ENCODE results near the gene ITGB1BP1.
A peak's percentile ranks its signal among the peaks of the same experiment; 100 is the strongest.

The ITGB1BP1 gene

DNA sequence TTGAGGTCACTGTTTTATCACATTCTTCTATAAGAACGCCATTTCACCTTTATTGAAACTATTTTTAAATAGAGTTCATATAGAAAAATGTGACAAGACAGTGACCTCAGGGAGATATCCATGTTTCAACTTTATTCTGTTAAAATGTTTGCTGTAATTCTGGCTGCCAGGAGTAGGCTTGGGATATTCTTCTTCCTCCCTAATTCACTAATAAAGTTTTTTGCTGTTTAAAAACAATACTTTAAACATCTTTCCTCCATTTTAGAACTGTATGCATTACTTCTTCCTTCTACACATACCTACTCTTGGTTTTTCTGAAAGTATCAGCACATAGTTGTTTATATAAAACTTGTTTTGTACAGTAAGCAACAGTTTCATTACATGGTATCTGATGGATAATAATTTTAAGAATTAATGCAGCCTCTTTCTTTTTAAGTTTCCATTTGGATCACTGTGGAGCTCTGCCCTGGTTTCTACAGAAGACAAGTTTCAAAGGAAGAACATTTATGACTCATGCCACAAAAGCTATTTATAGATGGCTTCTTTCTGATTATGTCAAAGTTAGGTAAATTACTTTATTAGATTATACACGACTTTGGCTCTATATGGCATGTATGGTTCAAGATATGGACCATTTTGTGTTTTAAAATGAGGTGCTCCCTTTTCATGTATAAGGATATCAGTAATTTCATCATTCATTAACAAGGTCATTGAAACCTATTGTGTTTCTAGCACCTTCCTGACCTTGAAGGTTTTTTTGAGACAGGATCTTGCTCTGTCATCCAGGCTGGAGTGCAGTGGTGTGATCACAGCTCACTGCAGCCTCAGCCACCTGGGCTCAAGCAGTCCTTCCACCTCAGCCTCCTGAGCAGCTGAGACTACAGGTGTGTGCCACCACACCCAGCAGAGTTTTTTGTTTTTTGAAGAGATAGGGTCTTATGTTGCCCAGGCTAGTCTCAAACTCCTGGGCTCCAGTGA is 7.3 kb upstream of the ITGB1BP1 start:
- DNase-seq = no peak

DNA sequence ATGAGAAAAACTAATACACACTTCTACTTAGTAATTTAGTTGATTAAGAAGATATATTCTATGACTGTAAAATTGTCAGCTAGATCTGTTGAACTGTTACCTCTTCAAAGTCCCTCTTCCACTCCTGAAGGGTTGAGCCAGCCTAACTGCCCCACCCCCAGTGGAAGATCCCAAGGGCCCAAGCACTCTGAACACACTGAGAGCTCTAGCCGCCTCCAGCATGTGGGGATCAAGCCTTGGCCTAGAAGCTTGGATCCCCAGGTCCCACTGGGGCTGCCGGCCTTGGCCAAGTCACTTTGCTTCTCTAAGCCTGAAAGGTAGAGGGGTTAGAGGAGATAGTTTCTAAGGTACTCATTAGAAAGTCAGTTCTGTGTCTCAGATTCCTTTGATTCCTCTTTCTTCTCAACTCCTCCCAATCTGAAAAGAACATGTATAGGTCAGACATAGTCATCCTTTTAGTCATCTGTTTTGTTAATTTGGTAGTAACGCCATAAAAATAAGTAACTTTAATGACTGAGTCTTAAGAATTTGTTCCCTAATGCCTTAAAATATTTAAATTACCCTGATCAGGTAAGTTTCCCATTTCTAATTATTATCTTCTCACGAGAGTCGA is 5.7 kb upstream of the ITGB1BP1 start:
- DNase-seq = no peak

DNA sequence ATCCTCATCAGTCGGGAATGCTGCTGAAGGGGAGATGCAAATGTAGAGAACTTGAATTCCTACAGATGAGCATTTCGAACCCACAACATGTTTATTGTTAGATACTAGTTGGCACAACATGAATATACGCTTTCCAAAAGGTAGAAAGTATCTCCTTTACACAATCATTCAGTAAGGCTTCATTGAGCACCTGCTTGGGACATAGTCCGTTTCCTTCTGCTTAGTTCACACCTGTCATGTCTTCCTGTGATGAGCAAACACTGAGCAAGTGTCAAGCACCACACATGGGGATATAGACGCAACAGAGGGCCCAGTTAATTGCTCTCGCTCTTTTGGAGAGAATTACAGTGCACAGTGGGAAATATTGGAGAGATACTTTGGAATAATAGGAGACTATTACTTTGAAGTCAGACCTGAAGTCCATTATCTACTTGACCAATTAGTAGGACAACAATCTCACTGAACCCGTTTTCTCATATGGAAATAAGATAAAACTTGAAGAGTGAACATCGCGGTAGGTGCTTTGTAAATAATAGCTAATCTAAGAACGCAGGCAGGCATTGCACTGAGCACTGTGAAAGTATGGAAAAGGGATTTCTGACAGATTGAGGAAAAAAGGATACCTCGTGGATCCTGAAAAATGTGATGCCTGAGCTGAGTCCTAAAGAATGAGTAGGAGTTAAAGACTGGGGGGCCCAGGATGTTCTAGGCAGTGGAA is 1.3 kb upstream of the ITGB1BP1 start:
- no peak for DNase-seq

DNA sequence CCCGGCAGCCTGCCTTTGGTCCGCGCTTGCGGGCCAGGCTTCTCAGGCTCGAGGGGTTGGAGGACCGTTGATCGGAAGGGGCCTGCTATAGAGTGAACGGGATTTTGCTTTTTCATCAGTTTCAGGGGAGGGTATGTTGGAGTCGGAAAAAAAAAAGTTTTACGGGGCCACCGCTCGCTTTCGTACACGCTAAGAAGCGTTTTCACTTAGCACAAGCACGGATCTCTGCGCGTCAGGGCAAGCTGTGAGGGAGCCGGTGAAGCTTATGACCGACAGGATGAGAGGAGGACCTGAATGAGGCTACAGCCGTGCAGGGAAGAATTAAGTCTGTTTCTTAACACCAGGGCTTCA is 569 bp upstream of the ITGB1BP1 start:
- no peak for DNase-seq

DNA sequence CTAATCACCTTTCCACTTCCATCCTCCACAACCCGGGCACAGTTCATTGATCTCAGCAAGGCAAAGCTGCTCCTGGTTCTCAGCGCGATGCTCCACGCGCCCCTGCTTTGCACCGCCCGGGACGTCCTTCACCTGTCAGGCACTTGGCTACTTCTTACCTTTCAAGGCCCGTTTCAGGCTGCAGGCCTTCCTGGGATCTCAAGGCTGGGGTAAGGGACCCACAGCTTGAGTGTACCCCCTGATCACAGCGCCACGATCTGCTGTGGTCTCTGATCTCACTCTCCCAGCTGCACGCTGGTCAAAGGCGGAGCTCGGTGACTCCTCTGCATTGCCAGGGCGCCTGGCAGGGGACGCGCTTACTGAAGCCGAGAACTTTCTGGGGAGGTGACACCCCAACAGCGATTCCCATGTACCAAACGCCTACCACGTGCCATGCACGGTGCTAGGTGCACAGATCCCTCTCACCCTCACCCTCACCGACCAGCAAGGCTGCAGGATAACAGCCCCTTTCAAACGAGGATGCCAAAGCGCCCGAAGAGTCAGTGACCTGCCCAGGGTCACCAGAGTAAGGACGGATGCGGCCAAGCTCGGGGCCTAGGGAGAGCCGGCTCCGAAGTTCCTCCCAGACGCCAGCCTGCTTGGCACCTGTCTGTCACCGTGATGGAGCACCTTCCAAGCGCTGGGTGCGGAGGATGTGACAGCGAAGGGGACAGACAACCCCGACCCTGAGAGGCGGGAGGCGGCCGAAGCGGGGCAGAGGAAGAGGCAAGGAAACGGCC is 818 bp downstream of the ITGB1BP1 start:
- peak; percentile 64 for DNase-seq

DNA sequence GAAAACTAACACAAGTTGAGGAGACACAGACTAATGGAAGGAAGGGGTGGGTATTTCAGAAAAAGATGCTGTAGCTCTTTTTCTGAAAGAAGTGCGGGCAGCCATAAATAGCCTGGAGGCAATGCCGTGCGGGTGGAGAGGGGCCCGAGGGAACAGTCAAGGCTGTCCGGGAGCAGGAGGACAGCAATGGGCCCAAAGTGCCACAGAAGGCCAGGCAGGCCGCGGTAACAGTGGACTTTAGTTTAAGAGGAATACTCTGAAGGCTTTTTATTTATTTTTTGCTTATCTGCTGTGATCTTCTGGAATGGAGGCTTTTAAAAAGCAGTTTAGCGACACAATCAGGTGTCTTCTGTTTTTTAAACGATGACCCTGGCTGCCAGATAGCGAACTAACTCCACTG is 2.8 kb downstream of the ITGB1BP1 start:
- DNase-seq = no peak

DNA sequence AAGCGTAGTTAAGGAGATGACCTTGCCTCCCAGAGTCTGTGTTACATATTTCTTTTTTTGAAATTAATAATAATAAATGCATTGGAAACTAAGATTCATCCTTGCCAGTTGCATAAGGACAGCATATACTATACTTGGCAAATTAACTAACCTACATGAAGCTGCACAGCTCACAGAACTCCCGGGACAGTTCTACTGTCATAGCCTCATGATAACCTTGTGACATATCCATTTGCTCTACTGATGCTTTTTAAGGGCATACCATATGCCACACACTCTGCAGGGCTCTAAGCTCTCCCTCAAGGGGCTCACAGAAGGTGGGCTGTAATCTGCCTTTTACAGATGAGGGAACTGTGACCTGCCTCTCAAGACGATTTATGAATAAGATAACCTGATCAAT is 3.8 kb downstream of the ITGB1BP1 start:
- DNase-seq = no peak

DNA sequence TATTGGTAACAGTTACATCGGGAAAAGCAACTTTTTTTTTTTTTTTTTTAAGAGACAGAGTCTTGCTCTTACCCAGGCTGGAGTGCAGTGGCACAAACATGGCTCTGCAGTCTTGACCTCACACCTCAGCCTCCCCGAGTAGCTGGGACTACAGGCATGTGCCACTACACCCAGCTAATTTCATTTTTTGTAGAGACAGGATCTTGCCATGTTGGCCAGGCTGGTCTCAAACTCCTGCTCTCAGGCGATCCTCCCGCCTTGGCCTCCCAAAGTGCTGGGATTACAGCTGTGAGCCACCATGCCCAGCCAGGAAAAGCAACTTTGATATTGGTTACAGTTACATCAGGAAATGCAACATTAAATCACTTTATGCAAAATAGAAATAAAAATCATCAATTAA is 4.6 kb downstream of the ITGB1BP1 start:
- DNase-seq = no peak

DNA sequence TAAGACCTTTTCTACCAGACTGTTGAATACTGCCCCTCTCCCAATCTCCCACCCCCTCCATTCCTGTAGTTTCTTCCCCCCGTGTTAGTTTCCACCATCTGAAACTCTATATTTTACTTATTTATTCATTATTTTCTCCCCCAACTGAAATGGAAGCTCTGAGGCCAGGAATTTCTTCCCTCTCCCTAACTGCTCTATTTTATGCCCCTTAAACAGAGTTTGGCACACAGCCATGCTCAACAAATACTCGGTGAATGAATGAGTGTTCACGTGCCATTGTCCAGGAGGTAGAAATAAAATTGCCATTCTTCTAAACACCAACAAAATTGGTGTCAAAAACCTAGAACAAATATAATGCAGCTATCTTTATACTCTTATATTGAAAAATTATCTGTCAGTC is 5.6 kb downstream of the ITGB1BP1 start:
- DNase-seq = no peak

DNA sequence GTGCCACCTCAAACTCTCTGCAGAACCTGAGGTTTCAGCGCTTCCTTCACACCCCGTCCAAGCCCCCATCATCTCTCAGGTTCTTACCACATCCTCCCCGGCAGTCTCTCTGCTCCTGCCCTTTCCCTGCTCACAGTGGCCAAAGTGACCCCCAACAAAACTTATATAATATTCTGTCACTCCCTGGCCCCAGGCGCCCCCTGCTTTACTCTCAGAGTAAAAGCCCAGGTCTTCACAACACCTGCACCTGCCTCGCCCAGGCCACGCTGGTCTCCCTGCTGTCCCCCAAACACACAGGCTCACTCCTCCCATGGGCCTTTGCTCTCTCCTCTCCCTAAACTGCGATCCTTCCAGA is 6.4 kb downstream of the ITGB1BP1 start:
- DNase-seq = no peak

DNA sequence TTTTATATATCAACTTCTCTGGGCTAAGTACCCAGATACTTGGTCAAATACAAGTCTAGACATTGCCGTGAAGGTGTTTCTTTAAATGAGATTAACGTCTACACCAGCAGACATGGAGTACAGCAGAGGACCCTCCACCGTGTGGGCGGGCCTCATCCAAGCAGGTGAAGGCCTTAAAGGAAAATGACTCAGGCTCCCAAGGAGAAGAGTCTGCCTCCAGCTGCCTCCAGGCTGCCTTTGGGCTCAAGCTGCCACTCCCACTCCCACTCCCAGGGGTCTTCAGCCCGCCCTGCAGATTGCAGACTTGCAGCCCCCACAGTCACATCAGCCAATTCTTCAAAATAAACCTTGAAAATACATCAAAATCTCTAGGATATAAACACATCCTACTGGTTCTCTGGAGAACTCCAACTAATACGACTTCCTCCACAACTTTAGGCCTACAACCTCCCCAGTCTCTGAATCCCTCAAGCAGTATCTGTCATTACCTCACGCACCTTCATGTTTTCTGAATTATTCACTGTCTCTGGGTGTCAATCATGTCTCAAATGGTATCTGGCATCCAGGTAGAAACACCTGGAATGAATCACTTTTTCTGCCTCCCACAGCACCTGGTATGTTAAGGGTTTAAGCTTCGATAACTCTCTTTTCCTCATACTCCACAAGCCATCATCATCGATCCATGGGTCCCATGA is 6.9 kb downstream of the ITGB1BP1 start:
- DNase-seq = no peak

DNA sequence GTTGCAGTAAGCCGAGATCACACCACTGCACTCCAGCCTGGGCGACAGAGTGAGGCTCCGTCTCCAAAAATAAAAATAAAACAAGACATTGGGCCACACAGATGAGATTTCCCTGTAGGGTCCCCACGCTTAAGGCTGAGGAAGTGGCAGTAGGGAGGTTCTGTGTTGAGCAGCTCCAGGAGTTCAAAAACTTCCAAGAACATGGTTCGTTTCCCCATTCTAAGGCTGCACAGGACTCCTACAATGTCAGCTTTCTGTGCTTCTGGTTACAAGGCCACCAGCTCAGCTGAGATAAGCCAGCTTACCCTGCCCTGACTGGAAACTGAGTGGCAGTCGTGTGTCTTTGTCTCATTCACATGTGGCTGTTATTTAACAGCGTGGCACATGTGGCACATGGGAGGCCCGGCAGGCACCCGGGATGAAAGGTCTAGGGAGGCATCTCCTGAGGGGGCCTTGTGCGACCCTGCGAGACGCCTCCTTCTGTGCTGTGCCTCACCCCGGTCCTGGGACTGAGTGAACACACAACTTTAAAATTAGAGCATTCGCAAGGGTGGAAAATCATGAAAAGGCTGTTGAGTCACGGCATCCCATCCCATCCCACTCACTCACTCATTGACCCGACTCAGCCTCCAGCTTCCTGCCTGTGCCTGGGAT is 7.7 kb downstream of the ITGB1BP1 start:
- no peak for DNase-seq

DNA sequence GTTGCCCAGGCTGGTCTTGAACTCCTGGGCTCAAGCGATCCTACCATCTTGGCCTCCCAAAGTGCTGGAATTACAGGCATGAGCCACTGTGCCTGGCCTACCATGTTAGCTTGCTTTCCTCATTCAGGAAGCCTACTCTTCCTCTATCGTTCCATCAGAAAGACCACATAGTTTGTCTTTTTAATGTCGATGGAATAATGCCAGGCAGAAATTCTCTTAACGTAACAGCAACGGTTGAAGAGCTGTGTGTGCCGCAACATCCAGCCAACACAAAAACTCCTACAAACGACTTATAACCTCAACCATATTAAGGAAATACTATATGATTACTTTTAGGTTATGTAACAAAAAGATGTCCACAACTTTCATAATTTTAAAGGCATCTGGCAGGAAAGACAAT is 10.5 kb downstream of the ITGB1BP1 start:
- DNase-seq = no peak

DNA sequence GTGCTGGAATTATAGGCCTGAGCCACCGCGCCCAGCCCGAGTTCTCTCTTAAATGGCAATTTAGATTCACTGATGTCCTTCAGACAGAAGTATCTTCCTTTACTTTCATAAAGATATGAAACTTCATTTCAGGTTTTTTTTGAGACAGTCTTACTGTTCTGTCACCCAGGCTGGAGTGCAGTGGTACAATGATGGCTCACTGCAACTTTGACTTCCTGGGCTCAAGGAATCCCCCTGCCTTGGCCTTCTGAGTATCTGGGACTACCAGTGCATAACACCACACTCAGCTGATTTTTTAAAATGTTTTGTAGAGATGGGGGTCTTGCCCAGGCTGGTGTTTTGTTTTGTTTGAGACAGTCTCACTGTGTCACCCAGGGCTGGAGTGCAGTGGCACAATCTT is 13.2 kb downstream of the ITGB1BP1 start:
- no peak for DNase-seq

DNA sequence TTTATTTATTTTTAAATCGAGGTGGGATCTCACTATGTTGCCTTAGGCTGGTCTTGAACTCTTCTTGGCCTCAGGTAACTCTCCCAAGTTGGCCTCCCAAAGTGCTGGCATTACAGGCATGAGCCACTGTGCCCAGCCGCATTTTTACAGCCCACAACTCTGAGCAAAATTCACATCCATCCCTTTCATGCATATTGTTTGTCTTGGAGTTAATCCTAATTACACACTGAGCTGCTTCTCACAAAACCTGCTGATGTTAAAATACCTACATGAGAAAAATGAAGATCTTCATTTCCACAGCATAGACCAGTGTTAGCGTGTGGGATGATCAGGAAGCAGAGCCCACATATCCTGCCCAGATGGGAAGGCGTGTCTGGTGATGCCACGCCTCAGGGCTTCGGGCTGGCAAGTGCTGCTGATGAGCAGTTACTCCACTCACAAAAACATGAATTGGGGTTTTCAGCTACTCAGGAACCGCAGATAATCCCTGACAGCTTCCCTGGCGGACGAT is 14.6 kb downstream of the ITGB1BP1 start:
- DNase-seq = no peak

DNA sequence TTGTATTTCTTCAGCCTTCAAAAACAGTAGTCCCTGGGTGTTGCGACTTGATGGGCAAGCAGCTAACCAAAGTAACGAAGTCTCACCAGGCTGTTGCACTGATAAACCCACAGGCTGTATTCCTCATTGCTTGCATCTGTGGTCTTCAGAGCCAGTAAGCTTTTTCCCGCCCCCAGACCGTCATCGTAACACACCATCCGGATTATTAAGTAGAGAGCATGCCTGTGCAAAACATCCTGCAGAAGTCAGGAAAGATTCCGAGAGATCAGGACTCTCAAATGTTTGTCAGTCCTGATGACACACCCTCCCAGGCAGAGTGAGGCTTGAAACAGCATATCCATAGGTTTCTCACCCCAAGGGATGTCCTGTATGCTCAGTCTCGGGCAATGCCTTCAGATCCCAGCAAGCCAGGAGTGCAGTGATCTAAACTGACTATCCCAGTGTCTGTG is 15.9 kb downstream of the ITGB1BP1 start:
- DNase-seq = no peak

DNA sequence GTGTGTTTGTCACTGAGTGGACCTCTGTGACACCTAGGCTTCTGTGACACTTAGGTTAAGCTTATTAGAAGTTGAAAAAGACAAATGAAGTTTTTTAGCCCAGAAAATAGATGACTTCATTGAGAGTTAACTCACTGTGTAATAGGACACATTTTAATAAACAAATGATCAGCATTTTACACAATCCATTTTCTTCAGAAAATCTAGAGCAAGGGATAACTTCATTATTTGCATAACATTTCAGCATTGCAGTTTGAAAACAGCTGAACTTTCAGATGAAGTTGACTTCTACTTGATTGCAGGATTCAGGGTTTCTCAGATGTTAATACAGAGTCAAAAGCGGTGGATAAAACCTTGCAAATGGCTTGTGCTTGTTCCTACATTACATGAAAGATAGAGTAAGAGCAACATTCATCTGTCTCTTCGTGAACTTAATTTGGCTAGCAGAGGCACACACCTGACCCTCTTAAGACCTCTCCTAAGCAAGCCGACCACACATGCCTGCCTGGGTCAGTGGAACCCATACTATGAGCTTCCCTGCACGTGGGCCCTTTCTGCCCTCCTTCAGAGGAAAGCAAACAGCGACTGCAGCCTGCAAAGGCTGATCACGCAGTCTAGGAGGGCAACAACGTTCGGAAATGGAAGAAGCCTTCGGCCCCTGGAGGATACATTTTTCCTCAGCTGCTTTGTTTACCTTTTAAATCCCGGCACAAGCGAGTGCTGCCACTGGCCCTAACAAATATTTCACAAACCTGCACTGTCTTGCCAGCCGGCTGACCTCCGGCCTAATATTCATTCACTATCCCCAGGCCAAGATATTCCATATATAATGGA is 16.6 kb downstream of the ITGB1BP1 start:
- no peak for DNase-seq

DNA sequence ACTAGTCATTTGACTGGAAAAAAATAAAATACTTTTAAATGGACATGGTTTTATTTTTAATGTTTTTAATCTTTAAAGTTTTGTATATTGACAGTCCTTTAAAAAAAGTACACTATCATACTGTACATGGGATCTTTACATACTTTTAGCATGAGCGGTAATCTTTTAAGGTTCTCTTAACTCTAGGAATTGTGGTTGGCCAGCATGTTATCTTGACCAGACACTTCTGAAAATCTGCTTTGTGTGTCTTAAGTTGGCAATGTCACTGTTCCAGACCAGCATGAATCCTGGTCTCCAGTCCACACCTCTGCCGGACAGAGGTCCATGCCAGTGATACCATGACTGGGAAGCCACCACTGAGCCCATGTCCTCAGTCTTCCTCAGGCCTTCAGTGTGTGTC is 17.7 kb downstream of the ITGB1BP1 start:
- DNase-seq = no peak

DNA sequence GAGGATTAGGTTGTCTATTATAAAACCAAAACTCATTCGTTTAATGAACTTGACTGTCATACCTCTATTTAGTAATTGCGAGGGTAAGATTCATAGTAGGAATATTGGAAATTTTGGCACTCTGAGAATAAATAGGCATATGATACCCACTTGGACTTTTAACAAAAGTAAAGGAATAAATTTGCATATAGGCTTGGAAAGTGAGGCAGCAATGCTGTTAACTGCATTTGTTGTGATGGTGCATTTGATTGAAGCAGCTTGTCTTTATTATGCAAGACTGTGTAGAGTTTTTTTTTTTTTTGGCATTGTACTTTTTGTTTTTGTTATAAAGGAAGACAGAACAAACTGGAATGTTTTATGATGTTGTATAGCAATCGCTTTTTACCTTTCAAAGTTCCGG is 18.9 kb downstream of the ITGB1BP1 start:
- no peak for DNase-seq

DNA sequence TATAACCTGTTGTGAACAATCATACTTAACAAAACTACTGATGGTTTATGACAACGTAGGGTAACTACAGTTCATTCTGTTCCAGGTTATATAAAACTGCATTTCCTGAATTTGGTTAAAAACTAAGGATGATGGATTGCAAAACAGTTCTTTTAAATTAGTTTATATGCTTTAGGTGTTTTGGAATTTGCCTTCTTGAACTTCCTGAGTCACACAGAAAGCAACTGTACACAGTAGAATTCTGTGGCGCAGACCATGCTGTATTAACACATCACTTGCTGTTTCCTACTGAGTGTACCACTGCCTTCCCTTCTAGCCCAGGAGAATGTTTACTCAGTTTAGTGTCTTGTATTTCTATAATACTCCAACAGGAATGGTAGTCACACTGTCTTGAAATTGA is 19.4 kb downstream of the ITGB1BP1 start:
- no peak for DNase-seq
